HCT116 (cell line): ENCODE data around the gene FAM83F. TPM values are rescaled to one million over a fixed set of nuclear protein-coding genes. Genes with fewer than 3 reads are reported as not detected.

Experiments
- ATAC-seq: fragments of 200-7000 bp; cut with Tn5 transposase; 2 replicates; pipeline ENCODE4 v1.9.1; 2020; ENCODE audit warnings: mild to moderate bottlenecking, moderate library complexity
- BruUV-seq: library from RNA; stranded (reverse); fragments of 400-500 nt; replicated peaks from 2 replicates; lab custom pipeline; 2021; lab: Mats Ljungman, UMichigan
- CTCF ChIA-PET: fragments of 300-600 bp; sonication (Branson Sonifier 250); formaldehyde crosslinking; loops from one replicate; lab custom pipeline; 2021; ENCODE audit warnings: antibody characterized with exemption; lab: Charles Lee
- POLR2A ChIA-PET: fragments of 300-600, 350-600 bp; sonication (Branson Sonifier 250); formaldehyde crosslinking; loops from one replicate; lab custom pipeline; 2021; ENCODE audit warnings: antibody characterized with exemption; lab: Charles Lee
- RAD21 ChIA-PET, 2 experiments: fragments of 300-600 bp; sonication (Branson Sonifier 250); formaldehyde crosslinking; loops; one replicate each; lab custom pipeline; 2023; ENCODE audit warnings: low total read pairs in 2 of 2; ENCODE audit not compliant: uncharacterized antibody in 2 of 2, unreplicated experiment in 2 of 2, low non-redundant PET in 1 of 2; lab: Charles Lee
- DNase-seq: peaks from one replicate; pipeline ENCODE4 v3.0.0-alpha.2; 2010; ENCODE audit warnings: low read depth, low spot score
- H2AFZ ChIP-seq: fragments of 200-600 bp; shearing (Covaris generic), sonication (generic); 2 replicates; pipeline ENCODE4 v1.6.1; 2017; ENCODE audit warnings: low read depth, mixed run types, mixed read lengths, antibody characterized with exemption, low read length; ENCODE audit not compliant: poor library complexity, severe bottlenecking
- H3K27ac ChIP-seq: 2 replicates; pipeline ENCODE4 v1.5.1; 2012; ENCODE audit warnings: low read depth, low read length
- H3K27me3 ChIP-seq: fragments of 200-600 bp; sonication (generic); 2 replicates; pipeline ENCODE4 v1.6.1; 2016; ENCODE audit warnings: mixed run types, low read length, mixed read lengths; ENCODE audit not compliant: insufficient read depth
- H3K36me3 ChIP-seq, 2 experiments: fragments of 200-500 bp in 1 of 2; fragments of 200-600 bp in 1 of 2; sonication (Bioruptor generic) in 1 of 2; sonication (generic) in 1 of 2; 2 replicates each; pipeline versions ENCODE4 v1.5.1 to v1.6.1; 2014 to 2016; ENCODE audit warnings: low read length in 2 of 2, inconsistent platforms in 1 of 2, mixed read lengths in 1 of 2, mixed run types in 1 of 2; ENCODE audit not compliant: insufficient read depth in 2 of 2, control insufficient read depth in 1 of 2
- H3K4me1 ChIP-seq, 2 experiments: fragments of 200-600 bp in 1 of 2; sonication (generic) in 1 of 2; 2 replicates each; pipeline versions ENCODE4 v1.5.1 to v1.6.1; 2012 to 2017; ENCODE audit warnings: low read length in 2 of 2, inconsistent platforms in 1 of 2, mild to moderate bottlenecking in 1 of 2, mixed read lengths in 1 of 2, mixed run types in 1 of 2, moderate library complexity in 1 of 2; ENCODE audit not compliant: insufficient read depth in 2 of 2, control insufficient read depth in 1 of 2
- H3K4me2 ChIP-seq: fragments of 200-600 bp; sonication (generic); 2 replicates; pipeline ENCODE4 v1.6.1; 2017; ENCODE audit warnings: mixed run types, low read length, mixed read lengths
- H3K4me3 ChIP-seq, 2 experiments: fragments of 200-600 bp in 1 of 2; sonication (generic) in 1 of 2; replicated peaks in 1 of 2; 2 replicates each; pipeline ENCODE4 v1.5.1; 2011 to 2016; ENCODE audit warnings: low read length in 2 of 2, control low read depth in 1 of 2, low read depth in 1 of 2, mild to moderate bottlenecking in 1 of 2, mixed read lengths in 1 of 2, mixed run types in 1 of 2
- H3K79me2 ChIP-seq: fragments of 200-600 bp; sonication (generic); 2 replicates; pipeline ENCODE4 v1.6.1; 2017; ENCODE audit warnings: mild to moderate bottlenecking, mixed run types, low read length, moderate library complexity, mixed read lengths; ENCODE audit not compliant: insufficient read depth
- H3K9ac ChIP-seq: fragments of 200-600 bp; sonication (generic); 2 replicates; pipeline ENCODE4 v1.6.1; 2016; ENCODE audit warnings: low read length, mixed read lengths
- H3K9me2 ChIP-seq: fragments of 200-600 bp; sonication (generic), shearing (Covaris generic); 2 replicates; pipeline ENCODE4 v1.6.1; 2017; ENCODE audit warnings: mixed run types, mild to moderate bottlenecking, moderate library complexity; ENCODE audit not compliant: insufficient read depth
- H3K9me3 ChIP-seq, 2 experiments: fragments of 200-500 bp in 1 of 2; fragments of 200-600 bp in 1 of 2; sonication (Bioruptor generic) in 1 of 2; sonication (generic) in 1 of 2; 2 replicates each; pipeline ENCODE4 v1.6.1; 2014 to 2017; ENCODE audit warnings: low read length in 2 of 2, mixed read lengths in 2 of 2, inconsistent platforms in 1 of 2, low read depth in 1 of 2, mild to moderate bottlenecking in 1 of 2, mixed run types in 1 of 2, moderate library complexity in 1 of 2; ENCODE audit not compliant: control insufficient read depth in 1 of 2, insufficient read depth in 1 of 2
- H4K20me1 ChIP-seq: fragments of 200-600 bp; sonication (generic), shearing (Covaris generic); 2 replicates; pipeline ENCODE4 v1.6.1; 2017; ENCODE audit warnings: mixed run types, mild to moderate bottlenecking, moderate library complexity; ENCODE audit not compliant: insufficient read depth
- MAX ChIP-seq: IDR thresholded peaks from 2 replicates; pipeline ENCODE4 v1.6.1; 2012
- REST ChIP-seq: IDR thresholded peaks from 2 replicates; pipeline ENCODE4 v1.6.1; 2012; ENCODE audit warnings: low read depth
- intact Hi-C: fragments of 100-400 bp; cut with micrococcal nuclease; formaldehyde crosslinking; loops from 2 replicates; pipeline ENCODE4 v1.10.0; 2022
- total RNA-seq: library from RNA; stranded (reverse); gene quantifications from one replicate; pipeline ENCODE4 v1.2.1, GENCODE V29; 2021; ENCODE audit not compliant: unreplicated experiment

The FAM83F gene
- total RNA-seq, 1 experiment from 2014 or later: 24.5 TPM

- Histone ChIP-seq H3K36me3 (no peaks in the 10 kb centered on the region; a peak in 2 of 4 replicates), H3K4me3 (no peak overlapping the region), H3K9me2 (no peaks in the 10 kb centered on the region), H3K27me3 (no peaks in the 10 kb centered on the region), H4K20me1 (no peaks in the 10 kb centered on the region), H3K4me1 (no peaks in the 10 kb centered on the region), H3K9ac (no peak overlapping the region), H3K79me2 (no peaks in the 10 kb centered on the region), H3K9me3 (no peaks in the 10 kb centered on the region), H2AFZ (no peak overlapping the region), H3K27ac (no peak overlapping the region), H3K4me2 (no peak overlapping the region)
- ATAC-seq (no peak), DNase-seq (no peak)
- no TSS peak for BruUV-seq
- no peak for TF ChIP-seq MAX
- TF ChIP-seq REST: no peak
- RAD21 ChIA-PET: no interaction called here
- POLR2A ChIA-PET: interaction anchor here (1.2 kb wide), 1 partner anchor 10 kb away, joined by 3 read pairs; no protein-coding TSS in a partner anchor
- intact Hi-C loops: no loop called here
- CTCF ChIA-PET: no interaction called here
These were observed 34.6 kb downstream of the FAM83F start for GRCh38 chr22:40029189-40029890.
